Lower lobe of right lung (tissue), 2 donors: ENCODE measurements around the gene CANT1. TPM values are rescaled to one million over a fixed set of nuclear protein-coding genes. Genes with fewer than 3 reads are reported as not detected.
"Not testable (repeated sequence)": the region's sequence is repeated elsewhere in the genome, so short reads cannot be mapped to it uniquely, and the experiment has no call there.

Experiments used
- ATAC-seq, 2 donors: fragments of 200-7000 bp; cut with Tn5 transposase; one replicate each; pipeline ENCODE4 v1.9.1; 2020 to 2022; ENCODE audit warnings: mild to moderate bottlenecking in 2 of 2, moderate library complexity in 2 of 2
- DNase-seq: peaks from one replicate; pipeline ENCODE4 v3.0.0-alpha.2; 2020
- H3K27ac ChIP-seq: fragments of 200-600 bp; one replicate; pipeline ENCODE4 v1.8.0; 2022
- H3K27me3 ChIP-seq: fragments of 200-600 bp; one replicate; pipeline ENCODE4 v1.8.0; 2022; ENCODE audit warnings: low read depth
- H3K36me3 ChIP-seq: fragments of 200-600 bp; one replicate; pipeline ENCODE4 v1.8.0; 2022; ENCODE audit warnings: mild to moderate bottlenecking
- H3K4me1 ChIP-seq: fragments of 200-600 bp; one replicate; pipeline ENCODE4 v1.8.0; 2022
- H3K4me3 ChIP-seq: fragments of 200-600 bp; one replicate; pipeline ENCODE4 v1.8.0; 2022; ENCODE audit warnings: mild to moderate bottlenecking
- H3K9me3 ChIP-seq: fragments of 200-600 bp; one replicate; pipeline ENCODE4 v1.8.0; 2022
- intact Hi-C: fragments of 100-400 bp; cut with DNase I; formaldehyde crosslinking; loops from one replicate; pipeline ENCODE4 v1.11.0; 2022
- total RNA-seq: library from RNA; stranded (reverse); fragmentation: NEBNext Ultra II Directional; extraction: Animal tissue kit (Norgen Biotek cat#: 25700); gene quantifications from one replicate; pipeline ENCODE4 v1.2.1, GENCODE V29; 2021
- TF ChIP-seq, protein P1 (sequence below): fragments of 200-600 bp; IDR thresholded peaks from one replicate; pipeline ENCODE4 v1.8.0; 2022; ENCODE audit warnings: antibody characterized with exemption, mild to moderate bottlenecking
- donor health status: DM: no; HTN: yes; CAD: no; lungs with severe emphysema.

CANT1 gene
- total RNA-seq, 1 donor from 2014 or later = 54.4 TPM

DNA sequence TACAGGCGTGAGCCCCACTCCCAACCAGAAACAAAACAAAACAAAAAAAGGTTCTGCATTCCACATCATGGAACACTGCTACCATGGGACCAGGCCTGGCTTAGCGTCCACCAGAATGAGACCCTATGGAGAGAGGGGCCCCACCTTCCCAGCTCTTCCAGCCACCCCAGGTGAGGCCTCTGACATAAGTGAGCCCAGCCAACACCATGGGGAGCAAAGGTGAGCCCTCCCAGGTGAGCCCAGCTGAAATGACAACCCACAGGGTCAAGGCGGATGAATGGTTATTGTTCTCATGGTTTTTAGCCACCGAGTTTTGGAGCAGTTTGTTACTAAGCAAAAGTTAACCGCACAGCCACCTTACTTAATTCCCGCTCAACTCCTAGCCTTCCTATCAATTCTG, 46.2 kb downstream of the CANT1 start:
- Histone ChIP-seq H3K27ac (no peak overlapping the region), H3K27me3 (no peaks in the 10 kb centered on the region), H3K9me3 (no peaks in the 10 kb centered on the region), H3K4me1 (peaks cover 10% of the 10 kb centered on the region), H3K36me3 (peaks cover 6% of the 10 kb centered on the region), H3K4me3 (no peak overlapping the region)
- TF ChIP-seq, protein P1, sequence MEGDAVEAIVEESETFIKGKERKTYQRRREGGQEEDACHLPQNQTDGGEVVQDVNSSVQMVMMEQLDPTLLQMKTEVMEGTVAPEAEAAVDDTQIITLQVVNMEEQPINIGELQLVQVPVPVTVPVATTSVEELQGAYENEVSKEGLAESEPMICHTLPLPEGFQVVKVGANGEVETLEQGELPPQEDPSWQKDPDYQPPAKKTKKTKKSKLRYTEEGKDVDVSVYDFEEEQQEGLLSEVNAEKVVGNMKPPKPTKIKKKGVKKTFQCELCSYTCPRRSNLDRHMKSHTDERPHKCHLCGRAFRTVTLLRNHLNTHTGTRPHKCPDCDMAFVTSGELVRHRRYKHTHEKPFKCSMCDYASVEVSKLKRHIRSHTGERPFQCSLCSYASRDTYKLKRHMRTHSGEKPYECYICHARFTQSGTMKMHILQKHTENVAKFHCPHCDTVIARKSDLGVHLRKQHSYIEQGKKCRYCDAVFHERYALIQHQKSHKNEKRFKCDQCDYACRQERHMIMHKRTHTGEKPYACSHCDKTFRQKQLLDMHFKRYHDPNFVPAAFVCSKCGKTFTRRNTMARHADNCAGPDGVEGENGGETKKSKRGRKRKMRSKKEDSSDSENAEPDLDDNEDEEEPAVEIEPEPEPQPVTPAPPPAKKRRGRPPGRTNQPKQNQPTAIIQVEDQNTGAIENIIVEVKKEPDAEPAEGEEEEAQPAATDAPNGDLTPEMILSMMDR = no peak
- ATAC-seq (no peak), DNase-seq (no peak)
- intact Hi-C loops = loop anchor here (10.0 kb wide), 1 partner anchor 99 kb away; no protein-coding TSS in a partner anchor

DNA sequence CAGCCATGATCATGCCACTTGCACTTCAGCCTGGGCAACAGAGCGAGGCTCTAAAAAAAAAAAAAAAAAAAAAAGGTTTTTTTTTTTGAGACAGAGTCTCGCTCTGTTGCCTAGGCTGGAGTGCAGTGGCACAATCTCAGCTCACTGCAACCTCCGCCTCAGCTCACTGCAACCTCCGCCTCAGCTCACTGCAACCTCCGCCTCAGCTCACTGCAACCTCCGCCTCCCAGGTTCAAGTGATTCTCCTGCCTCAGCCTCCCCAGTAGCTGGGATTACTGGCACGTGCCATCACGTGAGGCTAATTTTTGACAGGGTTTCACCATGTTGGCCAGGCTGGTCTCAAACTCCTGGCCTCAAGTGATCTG, 46.6 kb downstream of the CANT1 start:
- intact Hi-C loops = loop anchor here (10.0 kb wide), 1 partner anchor 98 kb away; no protein-coding TSS in a partner anchor
- not testable (repeated sequence) for ATAC-seq, H3K27ac ChIP-seq

DNA sequence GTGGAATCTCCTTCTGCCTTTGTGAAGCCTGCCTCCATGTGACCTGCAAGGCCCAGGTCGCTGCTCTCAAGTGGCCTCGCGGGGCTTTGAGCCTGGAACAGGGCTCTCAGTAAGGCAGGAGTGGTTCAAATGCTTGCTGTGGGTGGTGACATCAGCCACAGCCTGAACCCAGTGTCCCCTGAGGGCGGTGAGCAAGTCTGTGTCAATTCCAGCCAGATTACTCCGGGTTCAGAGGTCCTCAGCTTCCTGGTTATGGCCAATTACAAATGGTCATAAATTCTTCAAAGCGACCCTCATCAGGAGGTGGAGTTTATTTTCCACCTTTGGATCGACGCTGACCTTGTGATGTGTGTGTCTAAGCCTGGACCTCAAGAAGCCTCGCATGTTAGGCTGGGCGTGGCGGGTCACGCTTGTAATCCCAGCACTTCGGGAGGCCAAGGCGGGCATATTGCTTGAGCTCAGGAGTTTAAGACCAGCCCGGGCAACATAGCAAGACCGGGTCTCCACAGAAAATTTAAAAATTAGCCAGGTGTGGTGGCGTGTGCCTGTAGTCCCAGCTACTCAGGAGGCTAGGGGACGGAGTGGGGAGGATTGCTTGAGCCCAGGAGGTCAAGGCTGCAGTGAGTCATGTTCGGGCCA, 47.1 kb downstream of the CANT1 start:
- DNase-seq = no peak
- Histone ChIP-seq H3K9me3 (no peaks in the 10 kb centered on the region), H3K36me3 (no peaks in the 10 kb centered on the region), H3K4me3 (no peak overlapping the region), H3K27me3 (no peaks in the 10 kb centered on the region), H3K27ac (no peak overlapping the region), H3K4me1 (peaks cover 10% of the 10 kb centered on the region)
- ATAC-seq = peak; percentile 18 to 49
- intact Hi-C loops = loop anchor here (10.0 kb wide), 1 partner anchor 98 kb away; no protein-coding TSS in a partner anchor
- TF ChIP-seq, protein P1 = no peak

More for the DNA sequence above, 46.6 kb downstream of the CANT1 start:
- H3K27me3 ChIP-seq, H3K36me3 ChIP-seq, H3K4me3 ChIP-seq, H3K9me3 ChIP-seq, H3K4me1 ChIP-seq, DNase-seq: not testable (repeated sequence)

DNA sequence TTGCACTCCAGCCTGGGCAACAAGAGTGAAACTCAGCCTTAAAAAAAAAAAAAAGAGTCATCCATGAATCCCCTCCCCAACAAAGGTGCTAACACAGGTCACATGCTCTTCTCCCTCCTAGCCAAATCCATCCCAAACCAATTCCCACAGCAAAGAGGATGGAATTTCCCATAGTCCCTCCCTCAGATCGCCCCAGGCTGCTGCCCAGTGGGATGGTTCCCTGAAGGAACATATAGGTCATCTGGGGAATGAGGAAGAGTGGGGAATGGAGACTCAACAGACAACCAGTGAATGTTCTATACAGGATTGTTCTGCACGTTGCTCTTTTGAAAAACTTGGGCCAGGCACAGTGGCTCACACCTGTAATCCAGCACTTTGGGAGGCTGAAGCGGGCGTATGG, 48.0 kb downstream of the CANT1 start:
- DNase-seq (no peak), ATAC-seq (no peak)

DNA sequence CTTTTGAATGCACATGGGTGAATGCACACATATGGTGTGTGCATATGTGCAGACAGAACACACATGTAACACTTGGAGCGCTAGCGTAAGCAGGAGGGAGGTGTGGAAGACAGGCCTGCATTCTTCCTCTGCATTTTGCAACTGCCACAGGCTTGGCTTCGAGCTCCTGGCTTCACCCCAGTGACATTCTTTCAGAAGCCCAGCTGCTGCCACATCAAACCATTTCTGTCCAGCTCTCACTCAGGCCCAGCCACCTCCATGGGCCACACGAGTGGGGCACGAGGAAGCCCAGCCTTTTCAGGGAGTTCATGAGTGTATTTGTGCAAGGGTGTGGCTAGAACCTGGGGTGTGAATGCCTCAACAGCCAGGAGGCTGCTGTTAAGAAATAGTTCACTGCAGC, 48.6 kb downstream of the CANT1 start:
- TF ChIP-seq, protein P1 = no peak
- Histone ChIP-seq H3K36me3 (no peaks in the 10 kb centered on the region), H3K27ac (no peak overlapping the region), H3K4me3 (no peak overlapping the region), H3K9me3 (no peaks in the 10 kb centered on the region), H3K27me3 (no peaks in the 10 kb centered on the region), H3K4me1 (peaks cover 10% of the 10 kb centered on the region)
- DNase-seq = peak; percentile 77
- intact Hi-C loops = loop anchor here (10.0 kb wide), 1 partner anchor 96 kb away; no protein-coding TSS in a partner anchor
- ATAC-seq = peak; percentile 90 to 91

More for the DNA sequence above, 48.0 kb downstream of the CANT1 start:
- peaks cover 10% of the 10 kb centered on the region for H3K4me1 ChIP-seq
- TF ChIP-seq, protein P1 = no peak
- intact Hi-C loops = loop anchor here (10.0 kb wide), 1 partner anchor 97 kb away; no protein-coding TSS in a partner anchor
- no peaks in the 10 kb centered on the region for H3K27me3 ChIP-seq
- no peaks in the 10 kb centered on the region for H3K9me3 ChIP-seq
- no peak overlapping the region for H3K27ac ChIP-seq
- H3K36me3 ChIP-seq = no peaks in the 10 kb centered on the region
- no peak overlapping the region for H3K4me3 ChIP-seq

DNA sequence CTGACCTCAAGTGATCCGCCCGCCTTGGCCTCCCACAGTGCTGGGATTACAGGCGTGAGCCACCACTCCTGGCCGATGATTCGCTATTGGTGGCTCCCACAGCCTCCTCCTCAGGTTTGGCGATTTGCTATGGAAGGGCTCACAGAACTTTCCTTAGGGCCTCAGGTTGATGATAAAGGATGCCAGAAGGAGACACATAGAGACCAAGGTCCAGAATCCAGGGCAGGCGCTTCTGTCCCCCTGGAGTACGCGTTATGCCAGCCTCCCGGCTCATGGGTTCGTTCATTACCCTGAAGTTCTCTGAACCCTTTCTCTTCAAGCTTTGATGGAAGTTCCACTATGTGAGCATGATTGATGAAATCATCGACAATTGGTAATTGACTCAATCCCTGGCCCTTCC, 49.8 kb downstream of the CANT1 start:
- Histone ChIP-seq H3K36me3 (no peaks in the 10 kb centered on the region), H3K27ac (no peak overlapping the region), H3K9me3 (no peaks in the 10 kb centered on the region), H3K27me3 (no peaks in the 10 kb centered on the region), H3K4me1 (peaks cover 10% of the 10 kb centered on the region), H3K4me3 (no peak overlapping the region)
- ATAC-seq = no peak
- TF ChIP-seq, protein P1 = no peak
- intact Hi-C loops = loop anchor here (10.0 kb wide), 1 partner anchor 95 kb away; no protein-coding TSS in a partner anchor
- no peak for DNase-seq
